HFFc6 (cell line): Measurements from ENCODE around the gene HBA1. TPM values are rescaled to one million over a fixed set of nuclear protein-coding genes. Genes with fewer than 3 reads are reported as not detected.
"Not testable (repeated sequence)": the region's sequence is repeated elsewhere in the genome, so short reads cannot be mapped to it uniquely, and the experiment has no call there.

ENCODE experiments used
- DNase-seq: peaks from one replicate; pipeline ENCODE4 v3.0.0-alpha.2; 2018
- H3K27ac Mint-ChIP-seq: 2 replicates; pipeline ENCODE4 v1.8.0; 2020; ENCODE audit warnings: mild to moderate bottlenecking, mixed read lengths
- H3K27me3 Mint-ChIP-seq: 2 replicates; pipeline ENCODE4 v1.8.0; 2021; ENCODE audit warnings: mild to moderate bottlenecking, moderate library complexity, mixed read lengths; ENCODE audit not compliant: insufficient read depth
- H3K36me3 Mint-ChIP-seq: 2 replicates; pipeline ENCODE4 v1.8.0; 2021; ENCODE audit warnings: low read depth, mixed read lengths
- H3K4me1 Mint-ChIP-seq: 2 replicates; pipeline ENCODE4 v1.8.0; 2020; ENCODE audit warnings: low read depth, mixed read lengths
- H3K4me3 Mint-ChIP-seq: 2 replicates; pipeline ENCODE4 v1.8.0; 2020; ENCODE audit warnings: mild to moderate bottlenecking, moderate library complexity, mixed read lengths
- H3K9me3 Mint-ChIP-seq: 2 replicates; pipeline ENCODE4 v1.8.0; 2020; ENCODE audit warnings: mild to moderate bottlenecking, mixed read lengths
- CTCF ChIP-seq: fragments of 200-600 bp; sonication (generic); IDR thresholded peaks from 2 replicates; pipeline ENCODE4 v1.5.0; 2021; ENCODE audit warnings: antibody characterized with exemption, mild to moderate bottlenecking
- total RNA-seq, 6 experiments: library from RNA; stranded (reverse); fragmentation: NEBNext Ultra II Directional; extraction: Animal tissue kit (Norgen Biotek cat#: 25700); gene quantifications; 2 replicates in 1 of 6; 3 replicates in 5 of 6; pipeline ENCODE4 v1.2.3, GENCODE V29; 2021

Gene HBA1
- total RNA-seq, 6 experiments from 2014 or later = not detected

- Mint-ChIP-seq H3K36me3 (peaks cover 11% of the 10 kb centered on the region), H3K4me1 (peaks cover 11% of the 10 kb centered on the region)
- DNase-seq, H3K27ac Mint-ChIP-seq, H3K4me3 Mint-ChIP-seq, H3K27me3 Mint-ChIP-seq, H3K9me3 Mint-ChIP-seq: not testable (repeated sequence)
These were observed 35.2 kb downstream of the HBA1 start for GRCh38 chr16:211631-212180.

- DNase-seq = no peak
- Mint-ChIP-seq H3K4me1 (peaks cover 11% of the 10 kb centered on the region), H3K4me3 (no peak overlapping the region), H3K27ac (no peak overlapping the region), H3K9me3 (no peaks in the 10 kb centered on the region), H3K36me3 (peaks cover 10% of the 10 kb centered on the region; the same call in 1 of the 2 replicates), H3K27me3 (no peaks in the 10 kb centered on the region; the same call in 1 of the 2 replicates)
- no peak for TF ChIP-seq CTCF
These were observed 36.5 kb downstream of the HBA1 start for GRCh38 chr16:212999-213398.

GRCh38 chr16:220021-220420 lies 43.5 kb downstream of the HBA1 start:
- no peaks in the 10 kb centered on the region for H3K4me1 Mint-ChIP-seq
- no peak for TF ChIP-seq CTCF
- peaks cover 20% of the 10 kb centered on the region for H3K36me3 Mint-ChIP-seq
- H3K27me3 Mint-ChIP-seq = no peaks in the 10 kb centered on the region
- H3K27ac Mint-ChIP-seq = no peak overlapping the region
- DNase-seq = no peak
- no peak overlapping the region for H3K4me3 Mint-ChIP-seq
- H3K9me3 Mint-ChIP-seq = no peaks in the 10 kb centered on the region

Other genes with a start within 250 kb of the HBA1 start
- 10 to 100 TPM; 18.9 to 24.7 (median 19.8) TPM for gene POLR3K, start 123.1 kb upstream of the HBA1 start, total RNA-seq
- 10 to 100 TPM; 40.3 to 53.1 (median 44.0) TPM for gene SNRNP25, start 122.9 kb upstream of the HBA1 start, total RNA-seq
- 10 to 100 TPM; 54.9 to 65.8 (median 60.0) TPM for gene RHBDF1, start 104.0 kb upstream of the HBA1 start, total RNA-seq
- gene MPG, start 98.5 kb upstream of the HBA1 start, total RNA-seq = 100 to 1,000 TPM in 2 of 6 experiments, 10 to 100 TPM in 4; 92.3 to 104 (median 96.9) TPM
- gene NPRL3, start 38.0 kb upstream of the HBA1 start, total RNA-seq = 10 to 100 TPM; 33.9 to 40.9 (median 37.1) TPM
- not detected for gene HBZ, start 24.0 kb upstream of the HBA1 start, total RNA-seq
- not detected for gene HBM, start 10.7 kb upstream of the HBA1 start, total RNA-seq
- gene HBA2, start 3.8 kb upstream of the HBA1 start, total RNA-seq = not detected
- under 1 TPM in 1 of 6 experiments, not detected in 5; 0.47 TPM for gene HBQ1, start 3.8 kb downstream of the HBA1 start, total RNA-seq
- gene LUC7L, start 52.8 kb downstream of the HBA1 start, total RNA-seq = 10 to 100 TPM; 35.8 to 47.5 (median 41.7) TPM
- gene FAM234A, start 58.1 kb downstream of the HBA1 start, total RNA-seq = 100 to 1,000 TPM in 2 of 6 experiments, 10 to 100 TPM in 4; 83.6 to 113 (median 87.7) TPM
- 1 to 10 TPM; 1.5 to 3.5 (median 2.3) TPM for gene RGS11, start 99.3 kb downstream of the HBA1 start, total RNA-seq
- gene ARHGDIG, start 103.9 kb downstream of the HBA1 start, total RNA-seq = not detected
- not detected for gene PDIA2, start 106.5 kb downstream of the HBA1 start, total RNA-seq
- 10 to 100 TPM; 13.6 to 16.7 (median 14.7) TPM for gene AXIN1, start 176.0 kb downstream of the HBA1 start, total RNA-seq
- gene MRPL28, start 193.9 kb downstream of the HBA1 start, total RNA-seq = 100 to 1,000 TPM; 105 to 131 (median 129) TPM
- 10 to 100 TPM; 50.6 to 69.7 (median 59.7) TPM for gene PGAP6, start 205.3 kb downstream of the HBA1 start, total RNA-seq
- gene NME4, start 220.5 kb downstream of the HBA1 start, total RNA-seq = 100 to 1,000 TPM; 153 to 276 (median 158) TPM
- 10 to 100 TPM; 14.0 to 20.3 (median 16.0) TPM for gene DECR2, start 225.2 kb downstream of the HBA1 start, total RNA-seq
- 10 to 100 TPM; 30.3 to 36.9 (median 33.9) TPM for gene RAB11FIP3, start 249.0 kb downstream of the HBA1 start, total RNA-seq